ENCODE results near the gene PDXP.

Gene PDXP

DNA sequence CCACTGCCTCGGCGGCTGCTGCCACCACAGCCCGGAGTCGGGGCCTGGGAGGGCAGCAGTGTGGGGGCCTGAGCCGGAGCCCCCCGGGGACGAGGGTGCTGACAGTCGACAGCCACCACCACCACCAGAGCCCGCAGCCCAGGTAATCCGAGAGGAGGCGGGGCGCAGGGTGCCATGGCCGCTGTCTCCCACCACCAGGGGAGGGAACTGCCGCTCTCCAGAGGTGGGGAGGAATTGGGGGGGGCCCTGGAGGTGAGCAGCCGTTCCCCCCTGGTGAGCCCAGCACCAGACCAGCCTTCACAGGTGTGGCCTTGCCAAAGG lies 50.9 kb downstream of the PDXP start:
- Histone ChIP-seq H3K27me3 (no peaks in the 10 kb centered on the region), H3K27ac (no peak overlapping the region), H3K36me3 (no peaks in the 10 kb centered on the region), H3K9me3 (no peaks in the 10 kb centered on the region), H3K4me1 (no peaks in the 10 kb centered on the region), H3K4me3 (no peak overlapping the region)
- intact Hi-C loops (cut with DNase I; ENCODE audit: low total_unique reads), result no loop called here
- DNase-seq, result no peak
- TF ChIP-seq, protein P1, sequence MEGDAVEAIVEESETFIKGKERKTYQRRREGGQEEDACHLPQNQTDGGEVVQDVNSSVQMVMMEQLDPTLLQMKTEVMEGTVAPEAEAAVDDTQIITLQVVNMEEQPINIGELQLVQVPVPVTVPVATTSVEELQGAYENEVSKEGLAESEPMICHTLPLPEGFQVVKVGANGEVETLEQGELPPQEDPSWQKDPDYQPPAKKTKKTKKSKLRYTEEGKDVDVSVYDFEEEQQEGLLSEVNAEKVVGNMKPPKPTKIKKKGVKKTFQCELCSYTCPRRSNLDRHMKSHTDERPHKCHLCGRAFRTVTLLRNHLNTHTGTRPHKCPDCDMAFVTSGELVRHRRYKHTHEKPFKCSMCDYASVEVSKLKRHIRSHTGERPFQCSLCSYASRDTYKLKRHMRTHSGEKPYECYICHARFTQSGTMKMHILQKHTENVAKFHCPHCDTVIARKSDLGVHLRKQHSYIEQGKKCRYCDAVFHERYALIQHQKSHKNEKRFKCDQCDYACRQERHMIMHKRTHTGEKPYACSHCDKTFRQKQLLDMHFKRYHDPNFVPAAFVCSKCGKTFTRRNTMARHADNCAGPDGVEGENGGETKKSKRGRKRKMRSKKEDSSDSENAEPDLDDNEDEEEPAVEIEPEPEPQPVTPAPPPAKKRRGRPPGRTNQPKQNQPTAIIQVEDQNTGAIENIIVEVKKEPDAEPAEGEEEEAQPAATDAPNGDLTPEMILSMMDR (IDR thresholded peaks at IDR 0.05), result no peak

DNA sequence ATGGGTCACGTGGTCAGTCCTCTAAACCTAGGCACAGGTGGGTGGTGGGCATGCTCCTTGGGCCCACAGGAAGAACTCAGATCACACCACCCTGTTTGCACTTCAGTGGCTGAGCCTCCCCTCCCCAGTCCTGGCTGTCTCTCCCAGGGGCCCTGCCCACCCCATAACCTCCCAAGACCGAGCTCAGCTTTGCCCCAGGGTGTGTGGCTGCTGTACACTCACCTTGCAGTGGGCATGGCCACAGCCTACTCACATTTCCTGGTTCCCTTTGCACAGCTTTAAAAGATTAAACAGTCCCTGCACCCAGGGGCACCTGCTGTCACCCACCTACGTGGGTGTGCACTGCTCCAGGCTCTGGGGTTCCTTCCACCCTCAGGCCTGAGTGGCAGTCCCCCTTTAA lies 52.2 kb downstream of the PDXP start:
- DNase-seq, result no peak
- TF ChIP-seq, protein P1 (IDR thresholded peaks at IDR 0.05), result no peak
- Histone ChIP-seq H3K27me3 (no peaks in the 10 kb centered on the region), H3K9me3 (no peaks in the 10 kb centered on the region), H3K27ac (no peak overlapping the region), H3K4me3 (no peak overlapping the region), H3K4me1 (no peaks in the 10 kb centered on the region), H3K36me3 (no peaks in the 10 kb centered on the region)
- intact Hi-C loops (cut with DNase I; ENCODE audit: low total_unique reads), result no loop called here

DNA sequence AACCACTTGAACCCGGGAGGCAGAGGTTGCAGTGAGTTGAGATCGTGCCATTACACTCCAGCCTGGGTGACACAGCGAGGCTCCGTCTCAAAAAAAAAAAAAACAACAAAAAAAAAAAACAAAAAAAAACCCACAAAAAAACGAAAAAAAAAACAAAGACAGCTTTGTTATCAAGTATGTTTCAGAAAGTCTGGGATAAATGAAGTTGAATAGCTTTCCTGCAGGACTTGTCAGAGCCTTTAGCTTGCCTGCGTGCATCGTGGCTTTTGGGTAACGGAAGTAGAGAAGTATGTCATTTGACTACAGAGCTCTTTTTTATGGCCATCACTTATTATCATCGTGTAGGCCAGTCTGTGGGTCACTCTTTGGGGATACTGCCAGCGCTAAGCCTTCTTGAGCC lies 53.0 kb downstream of the PDXP start:
- TF ChIP-seq, protein P1 (IDR thresholded peaks at IDR 0.05), result no peak
- no peaks in the 10 kb centered on the region for H3K27me3 ChIP-seq
- no peak overlapping the region for H3K4me3 ChIP-seq
- no peak for DNase-seq
- H3K9me3 ChIP-seq, result no peaks in the 10 kb centered on the region
- intact Hi-C loops (cut with DNase I; ENCODE audit: low total_unique reads), result no loop called here
- H3K27ac ChIP-seq, result no peak overlapping the region
- no peaks in the 10 kb centered on the region for H3K36me3 ChIP-seq
- H3K4me1 ChIP-seq, result no peaks in the 10 kb centered on the region

DNA sequence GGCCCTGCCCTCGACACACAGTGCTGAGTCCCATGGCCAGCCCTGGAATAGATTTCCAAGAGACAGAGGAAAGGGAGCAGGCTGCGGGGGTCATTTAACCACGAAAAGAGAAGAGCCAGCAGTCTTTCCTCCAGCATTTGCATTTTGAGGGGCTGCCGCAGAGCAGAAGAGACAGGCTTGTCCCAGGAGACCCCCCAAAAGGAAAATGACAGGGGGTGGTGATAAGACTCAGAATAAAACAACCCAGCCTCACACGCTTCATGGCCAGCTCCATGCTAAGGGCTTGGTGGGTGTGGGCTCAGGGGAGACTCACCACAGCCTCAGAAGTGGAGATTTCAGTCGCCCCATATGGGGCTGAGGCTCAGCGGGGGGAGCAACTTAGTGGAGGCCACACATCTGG lies 55.2 kb downstream of the PDXP start:
- no peak overlapping the region for H3K4me3 ChIP-seq
- TF ChIP-seq, protein P1 (IDR thresholded peaks at IDR 0.05), result no peak
- H3K27me3 ChIP-seq, result no peaks in the 10 kb centered on the region
- no peaks in the 10 kb centered on the region for H3K9me3 ChIP-seq
- no peaks in the 10 kb centered on the region for H3K36me3 ChIP-seq
- no peaks in the 10 kb centered on the region for H3K4me1 ChIP-seq
- no peak for DNase-seq
- H3K27ac ChIP-seq, result no peak overlapping the region
- intact Hi-C loops (cut with DNase I; ENCODE audit: low total_unique reads), result no loop called here

DNA sequence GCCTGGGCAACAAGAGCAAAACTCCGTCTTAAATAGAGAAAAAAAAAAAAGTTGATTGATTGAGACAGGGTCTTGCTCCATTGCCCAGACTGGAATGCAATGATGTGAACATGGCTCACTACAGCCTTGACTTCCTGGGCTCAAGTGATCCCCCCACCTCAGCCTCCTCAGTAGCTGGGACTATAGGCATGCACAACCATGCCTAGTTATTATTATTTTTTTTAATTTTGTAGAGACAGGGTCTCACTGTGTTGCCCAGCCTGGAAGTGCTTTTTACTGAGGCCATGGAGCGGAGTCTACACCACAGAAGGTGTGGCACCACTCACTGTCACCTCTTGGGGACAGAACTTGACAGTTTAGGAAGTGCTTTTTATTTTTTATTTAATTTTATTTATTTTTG lies 56.1 kb downstream of the PDXP start:
- no peaks in the 10 kb centered on the region for H3K36me3 ChIP-seq
- no peak overlapping the region for H3K4me3 ChIP-seq
- no peak overlapping the region for H3K27ac ChIP-seq
- DNase-seq, result no peak
- H3K27me3 ChIP-seq, result no peaks in the 10 kb centered on the region
- H3K4me1 ChIP-seq, result no peaks in the 10 kb centered on the region
- no peaks in the 10 kb centered on the region for H3K9me3 ChIP-seq
- TF ChIP-seq, protein P1 (IDR thresholded peaks at IDR 0.05), result no peak
- intact Hi-C loops (cut with DNase I; ENCODE audit: low total_unique reads), result no loop called here

DNA sequence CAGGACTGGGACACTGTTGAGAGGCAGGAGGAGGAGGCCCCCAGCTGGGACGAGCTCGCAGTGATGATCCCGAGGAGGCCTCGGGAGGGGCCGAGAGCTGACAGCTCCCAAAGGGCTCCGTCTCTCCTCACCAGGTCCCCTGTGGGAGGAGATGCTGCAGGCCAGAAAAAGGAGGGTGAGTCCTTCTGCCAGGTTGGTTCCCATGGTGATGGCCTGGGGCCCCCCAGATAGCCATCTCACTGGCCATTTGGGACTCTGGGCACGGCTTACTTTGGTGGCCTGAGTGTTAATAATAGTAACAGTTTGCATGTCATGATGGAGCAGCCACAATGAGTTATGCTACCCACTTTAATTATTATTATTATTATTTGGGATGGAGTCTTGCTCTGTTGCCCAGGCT lies 57.2 kb downstream of the PDXP start:
- H3K9me3 ChIP-seq, result no peaks in the 10 kb centered on the region
- no peaks in the 10 kb centered on the region for H3K4me1 ChIP-seq
- H3K36me3 ChIP-seq, result no peaks in the 10 kb centered on the region
- no peaks in the 10 kb centered on the region for H3K27me3 ChIP-seq
- DNase-seq, result no peak
- TF ChIP-seq, protein P1 (IDR thresholded peaks at IDR 0.05), result no peak
- H3K27ac ChIP-seq, result no peak overlapping the region
- no peak overlapping the region for H3K4me3 ChIP-seq
- intact Hi-C loops (cut with DNase I; ENCODE audit: low total_unique reads), result no loop called here
